A673 (cell line): Measurements from ENCODE around the gene ENO4. TPM values are rescaled to one million over a fixed set of nuclear protein-coding genes. Genes with fewer than 3 reads are reported as not detected.

Source experiments
- BruUV-seq: library from RNA; stranded (reverse); fragments of 400-500 nt; replicated peaks from 2 replicates; lab custom pipeline; 2021; lab: Mats Ljungman, UMichigan
- CTCF ChIA-PET: fragments of 300-600 bp; sonication (Branson Sonifier 250); formaldehyde crosslinking; loops from one replicate; lab custom pipeline; 2022; ENCODE audit warnings: antibody characterized with exemption; lab: Charles Lee
- POLR2A ChIA-PET: fragments of 300-600 bp; sonication (Branson Sonifier 250); formaldehyde crosslinking; loops from one replicate; lab custom pipeline; 2022; ENCODE audit warnings: antibody characterized with exemption; ENCODE audit not compliant: low non-redundant PET; lab: Charles Lee
- DNase-seq: peaks from one replicate; pipeline ENCODE4 v3.0.0-alpha.2; 2015; ENCODE audit warnings: low spot score
- H3K27ac ChIP-seq: fragments of 200-600 bp; sonication (generic); 2 replicates; pipeline ENCODE4 v1.5.1; 2016; ENCODE audit warnings: mixed run types, low read depth, mild to moderate bottlenecking, mixed read lengths, antibody characterized with exemption, low read length; ENCODE audit not compliant: poor library complexity, severe bottlenecking
- H3K27me3 ChIP-seq: fragments of 200-600 bp; sonication (generic); replicated peaks from 2 replicates; pipeline ENCODE4 v1.6.1; 2017; ENCODE audit warnings: mixed run types, low read depth, mild to moderate bottlenecking, mixed read lengths, antibody characterized with exemption, low read length; ENCODE audit not compliant: insufficient read depth, poor library complexity
- H3K36me3 ChIP-seq: fragments of 200-600 bp; sonication (generic); 2 replicates; pipeline ENCODE4 v1.6.1; 2016; ENCODE audit warnings: mixed run types, mild to moderate bottlenecking, mixed read lengths, antibody characterized with exemption, low read length; ENCODE audit not compliant: insufficient read depth, poor library complexity, severe bottlenecking
- H3K4me1 ChIP-seq: fragments of 200-600 bp; sonication (generic); 2 replicates; pipeline ENCODE4 v1.6.1; 2017; ENCODE audit warnings: mixed run types, mild to moderate bottlenecking, mixed read lengths, antibody characterized with exemption, low read length; ENCODE audit not compliant: insufficient read depth, poor library complexity, severe bottlenecking
- H3K4me3 ChIP-seq: fragments of 200-600 bp; sonication (generic); 2 replicates; pipeline ENCODE4 v1.5.1; 2016; ENCODE audit warnings: low read depth, mixed run types, mild to moderate bottlenecking, mixed read lengths, low read length; ENCODE audit not compliant: poor library complexity, severe bottlenecking
- H3K9me3 ChIP-seq: fragments of 200-600 bp; sonication (generic); 2 replicates; pipeline ENCODE4 v1.6.1; 2016; ENCODE audit warnings: mixed run types, low read depth, mild to moderate bottlenecking, mixed read lengths, antibody characterized with exemption, low read length; ENCODE audit not compliant: poor library complexity, severe bottlenecking
- CTCF ChIP-seq: fragments of 300-800, 200-600 bp; sonication (generic); conservative IDR thresholded peaks from 2 replicates; pipeline ENCODE4 v1.5.1; 2017; ENCODE audit warnings: low read depth, mild to moderate bottlenecking, antibody characterized with exemption, low read length, moderate library complexity, mixed read lengths
- EZH2 ChIP-seq: fragments of 200-600 bp; sonication (generic); IDR thresholded peaks from 2 replicates; pipeline ENCODE4 v1.6.1; 2017; ENCODE audit warnings: borderline replicate concordance, low read depth, mild to moderate bottlenecking, mixed read lengths, antibody characterized with exemption, low read length; ENCODE audit not compliant: poor library complexity, severe bottlenecking
- intact Hi-C: fragments of 100-400 bp; cut with micrococcal nuclease; formaldehyde crosslinking; loops from one replicate; pipeline ENCODE4 v1.10.0; 2022; ENCODE audit not compliant: unreplicated experiment
- total RNA-seq: library from RNA; stranded (reverse); gene quantifications from 2 replicates; pipeline ENCODE4 v1.2.3, GENCODE V29; 2021

ENO4 gene
- total RNA-seq, 1 experiment from 2014 or later, result 0.28 TPM

GRCh38 chr10:116836083-116836482 lies 13.2 kb upstream of the ENO4 start:
- Histone ChIP-seq H3K27ac (no peak overlapping the region), H3K27me3 (no peaks in the 10 kb centered on the region), H3K9me3 (no peaks in the 10 kb centered on the region), H3K4me3 (no peak overlapping the region), H3K4me1 (peaks cover 38% of the 10 kb centered on the region), H3K36me3 (no peaks in the 10 kb centered on the region)
- TF ChIP-seq CTCF (no peak), EZH2 (no peak)
- POLR2A ChIA-PET, result no interaction called here
- intact Hi-C loops, result loop anchor here (2.0 to 5.0 kb wide), 2 partner anchors 236 to 339 kb away; no protein-coding TSS in a partner anchor
- no TSS peak for BruUV-seq
- DNase-seq, result no peak
- CTCF ChIA-PET, result interaction anchor here (0.6 to 2.3 kb wide), 4 partner anchors 299 to 338 kb away, joined by 3 to 18 read pairs (median 4); no protein-coding TSS in a partner anchor

DNA sequence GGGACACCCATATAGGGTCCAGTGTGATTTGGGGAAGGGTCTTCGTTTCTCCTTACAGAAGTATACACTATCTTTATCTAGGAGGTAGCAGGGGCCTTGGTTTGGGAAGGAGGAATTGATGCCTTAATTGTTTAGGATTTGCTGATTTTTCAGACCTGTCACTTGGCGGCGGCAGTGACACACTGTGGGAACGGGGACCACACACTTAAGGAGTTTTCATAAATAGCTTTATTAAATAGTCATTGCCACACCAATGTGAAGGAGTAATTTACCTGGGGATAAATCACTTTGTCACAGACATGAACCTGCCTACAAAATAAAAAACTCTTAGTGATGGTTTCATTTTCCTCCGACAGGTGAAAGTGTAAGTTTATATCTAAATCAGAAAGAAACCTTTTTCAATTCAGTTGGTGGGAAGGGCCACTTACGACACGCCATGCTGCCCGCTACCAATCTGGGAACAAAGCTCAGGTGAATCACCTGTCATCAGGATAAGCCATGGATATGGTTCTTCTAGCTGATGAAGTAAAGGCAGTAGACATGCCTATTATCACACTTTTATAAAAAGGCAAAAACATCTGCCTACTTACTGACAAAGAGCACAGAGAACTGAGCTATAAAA lies 12.3 kb upstream of the ENO4 start:
- Histone ChIP-seq H3K27ac (no peak overlapping the region), H3K4me1 (peaks cover 42% of the 10 kb centered on the region), H3K27me3 (no peaks in the 10 kb centered on the region), H3K9me3 (no peaks in the 10 kb centered on the region), H3K4me3 (no peak overlapping the region), H3K36me3 (no peaks in the 10 kb centered on the region)
- DNase-seq, result peak; percentile 56
- intact Hi-C loops, result loop anchor here (1.0 to 5.0 kb wide), 3 partner anchors 235 to 338 kb away; no protein-coding TSS in a partner anchor
- no TSS peak for BruUV-seq
- ChIA-PET CTCF (interaction anchor here (0.6 to 2.3 kb wide), 8 partner anchors 10 to 338 kb away, joined by 3 to 18 read pairs (median 4); no protein-coding TSS in a partner anchor), POLR2A (interaction anchor here (0.5 kb wide), 1 partner anchor 1128 kb away, joined by 18 read pairs; no protein-coding TSS in a partner anchor)
- no peak for TF ChIP-seq EZH2
- TF ChIP-seq CTCF, result peak; percentile 63

- Histone ChIP-seq H3K4me3 (no peak overlapping the region), H3K9me3 (no peaks in the 10 kb centered on the region), H3K36me3 (no peaks in the 10 kb centered on the region), H3K4me1 (peaks cover 45% of the 10 kb centered on the region), H3K27ac (no peak overlapping the region), H3K27me3 (no peaks in the 10 kb centered on the region)
- no TSS peak for BruUV-seq
- ChIA-PET CTCF (no interaction called here), POLR2A (no interaction called here)
- TF ChIP-seq CTCF, result no peak
- TF ChIP-seq EZH2, result no peak
- intact Hi-C loops, result loop anchor here (5.0 kb wide), 1 partner anchor 234 kb away; no protein-coding TSS in a partner anchor
- no peak for DNase-seq
Observed at GRCh38 chr10:116838143-116838725, 11.1 kb upstream of the ENO4 start.
